ENCODE results near the gene PDE10A.
"Not testable (repeated sequence)": the region's sequence is repeated elsewhere in the genome, so short reads cannot be mapped to it uniquely, and the experiment has no call there.

Gene PDE10A

GRCh38 chr6:165486183-165487137 is 176.6 kb downstream of the PDE10A start:
- in situ Hi-C loops (cut with MboI; ENCODE audit: low sequenced_read_pairs) = no loop called here

- in situ Hi-C loops (cut with MboI; ENCODE audit: low sequenced_read_pairs) = no loop called here
Measured at GRCh38 chr6:165484178-165484889, 178.7 kb downstream of the PDE10A start.

DNA sequence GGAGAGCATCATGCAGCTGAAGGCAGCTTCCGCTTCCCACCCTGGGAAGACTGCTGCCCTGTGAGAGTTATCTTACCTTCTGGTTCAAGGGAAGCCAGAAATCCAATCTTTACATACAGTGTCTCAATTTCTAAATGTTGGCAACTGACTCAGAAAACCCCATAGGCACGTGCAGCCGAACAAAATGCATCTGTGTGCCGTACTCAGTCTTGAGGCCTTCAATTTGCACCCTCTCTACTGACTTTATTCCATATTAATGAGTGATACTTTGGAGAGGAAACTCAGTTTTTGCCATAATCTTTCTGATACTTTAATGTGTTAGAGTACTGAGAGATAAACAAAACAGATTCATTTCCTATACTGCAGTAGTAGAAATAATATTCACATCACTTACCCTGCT is 181.1 kb downstream of the PDE10A start:
- in situ Hi-C loops (cut with MboI; ENCODE audit: low sequenced_read_pairs) = no loop called here

- in situ Hi-C loops (cut with MboI; ENCODE audit: low sequenced_read_pairs) = no loop called here
Measured at GRCh38 chr6:165480916-165481315, 182.1 kb downstream of the PDE10A start.

- in situ Hi-C loops (cut with MboI; ENCODE audit: low sequenced_read_pairs) = no loop called here
Measured at GRCh38 chr6:165478581-165478980, 184.5 kb downstream of the PDE10A start.

DNA sequence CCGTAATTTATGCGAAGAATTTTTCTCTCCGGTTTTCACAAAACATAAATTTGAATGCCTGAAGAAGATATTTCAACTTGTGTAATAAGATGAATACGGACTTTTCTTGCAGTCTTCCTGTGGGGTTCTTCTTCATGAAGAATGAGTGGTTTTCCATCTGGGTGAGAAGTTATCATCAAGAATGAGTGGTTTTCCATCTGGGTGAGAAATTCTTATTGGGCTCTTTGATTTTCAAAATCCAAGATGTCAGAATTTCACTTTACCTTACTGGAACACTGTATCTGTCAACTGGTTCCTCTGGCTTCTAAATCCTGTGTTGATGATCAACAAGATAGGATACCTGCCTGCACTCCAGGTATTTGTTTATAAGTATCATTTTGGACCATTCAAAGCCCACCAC is 193.6 kb downstream of the PDE10A start:
- in situ Hi-C loops (cut with MboI; ENCODE audit: low sequenced_read_pairs) = no loop called here

DNA sequence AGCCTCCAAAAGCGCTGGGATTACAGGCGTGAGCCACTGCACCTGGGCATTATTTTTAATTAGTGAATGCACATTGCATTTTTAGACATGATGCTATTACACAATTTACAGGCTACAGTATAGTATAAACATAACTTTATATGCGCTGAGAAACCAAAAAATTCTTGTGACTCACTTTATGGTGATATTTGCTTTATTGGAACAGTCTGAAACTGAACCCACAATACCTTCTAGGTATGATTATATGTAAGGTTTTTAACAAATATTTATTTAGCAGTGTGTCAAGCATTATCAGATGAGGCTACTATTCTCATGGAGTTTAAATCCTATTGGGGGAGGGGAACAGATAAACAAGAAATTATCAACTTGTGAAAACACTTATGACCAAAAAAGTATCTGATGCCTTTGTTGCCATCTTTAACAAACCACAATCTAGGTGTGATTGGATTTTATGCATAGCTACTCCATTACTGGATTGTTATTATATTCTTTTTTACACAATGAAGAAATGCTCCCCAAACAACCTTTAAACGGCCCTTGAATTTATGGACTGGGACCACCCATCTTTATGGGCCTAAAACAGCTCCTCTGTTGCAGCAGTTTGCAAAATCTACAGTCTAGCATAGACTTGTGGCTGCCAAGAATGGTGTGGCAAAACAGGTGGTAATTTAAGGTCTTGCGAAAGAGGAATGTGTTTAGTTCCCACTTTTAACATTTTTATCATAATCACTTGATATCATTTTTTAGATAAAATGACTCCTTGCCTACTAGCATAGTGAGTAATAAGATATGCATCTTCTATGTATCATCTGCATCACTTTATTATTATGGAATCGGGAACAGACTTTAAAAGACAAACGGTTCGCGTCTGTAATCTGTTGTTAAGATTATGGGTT is 194.5 kb downstream of the PDE10A start:
- in situ Hi-C loops (cut with MboI; ENCODE audit: low sequenced_read_pairs) = no loop called here

GRCh38 chr6:165463499-165463898 is 199.5 kb downstream of the PDE10A start:
- in situ Hi-C loops (cut with MboI; ENCODE audit: low sequenced_read_pairs) = not testable (repeated sequence)

DNA sequence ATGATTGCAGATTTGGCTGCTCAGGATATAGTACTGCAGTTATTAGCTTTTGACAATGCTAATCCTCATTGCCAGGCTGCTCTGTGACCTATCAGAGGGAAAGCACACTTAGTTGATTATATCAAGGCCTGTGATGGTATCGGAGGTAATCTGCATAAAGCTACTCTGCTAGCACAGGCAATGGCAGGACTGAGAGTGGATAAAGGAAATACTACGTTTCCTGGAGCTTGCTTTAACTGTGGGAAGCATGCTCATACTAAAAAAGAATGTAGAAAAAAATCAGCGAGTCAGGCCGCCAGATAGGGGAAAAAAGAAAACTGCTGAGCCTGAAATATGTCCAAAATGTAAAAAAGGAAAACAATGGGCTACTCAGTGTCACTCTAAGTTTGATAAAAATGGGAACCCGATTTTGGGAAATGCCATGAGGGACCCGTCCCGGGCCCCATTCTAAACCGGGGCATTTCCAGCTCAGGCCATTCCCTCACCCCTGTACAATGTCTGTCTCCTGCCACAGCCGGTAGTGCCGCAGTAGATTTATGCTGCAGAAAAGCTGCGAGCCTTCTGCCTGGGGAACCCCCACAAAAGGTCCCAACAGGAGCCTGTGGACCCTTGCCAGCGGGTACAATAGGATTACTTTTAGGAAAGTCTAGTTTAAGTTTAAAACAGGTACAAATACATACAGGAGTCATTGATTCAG is 203.3 kb downstream of the PDE10A start:
- in situ Hi-C loops (cut with MboI; ENCODE audit: low sequenced_read_pairs) = not testable (repeated sequence)

- in situ Hi-C loops (cut with MboI; ENCODE audit: low sequenced_read_pairs) = no loop called here
Measured at GRCh38 chr6:165458134-165458533, 204.9 kb downstream of the PDE10A start.

DNA sequence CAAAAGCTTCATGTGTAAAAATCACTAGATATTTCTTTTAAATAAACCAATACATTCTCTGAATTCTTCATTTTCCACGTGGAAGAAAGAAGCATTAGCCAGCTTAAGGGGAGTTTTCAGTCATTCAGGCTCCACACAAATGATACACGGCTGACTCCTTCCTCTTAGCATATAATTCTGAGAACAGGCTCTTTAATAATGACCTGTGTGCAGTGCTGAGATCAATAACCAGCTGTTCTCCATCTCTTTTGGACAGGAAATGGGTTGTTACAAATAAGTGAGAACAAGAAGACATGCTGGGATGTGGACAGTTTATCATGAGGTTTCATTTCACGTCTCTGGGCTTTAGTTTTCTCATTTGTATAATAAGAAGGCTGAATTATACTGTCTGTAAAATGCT is 206.8 kb downstream of the PDE10A start:
- in situ Hi-C loops (cut with MboI; ENCODE audit: low sequenced_read_pairs) = no loop called here

DNA sequence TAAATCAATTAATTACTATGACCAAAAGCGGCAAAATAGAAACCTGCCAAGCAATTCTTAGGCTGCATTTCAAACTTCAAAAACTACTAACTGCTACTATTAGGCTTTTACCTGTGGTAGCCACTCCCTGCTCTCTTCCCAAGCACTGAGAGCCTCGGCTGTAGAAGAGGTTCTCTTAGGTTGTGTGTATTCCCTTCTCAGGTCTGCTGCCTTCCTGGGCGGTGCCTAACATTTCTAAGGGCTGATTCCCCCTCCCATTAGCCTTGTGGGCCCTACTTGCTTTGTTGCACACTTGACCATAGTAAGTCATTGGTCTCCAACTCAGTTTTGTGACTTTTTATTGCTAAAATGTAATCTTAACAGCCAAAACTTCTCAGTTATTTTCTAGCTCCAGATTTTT is 207.6 kb downstream of the PDE10A start:
- in situ Hi-C loops (cut with MboI; ENCODE audit: low sequenced_read_pairs) = no loop called here

GRCh38 chr6:165453395-165453794 is 209.6 kb downstream of the PDE10A start:
- in situ Hi-C loops (cut with MboI; ENCODE audit: low sequenced_read_pairs) = no loop called here

GRCh38 chr6:165451838-165452237 is 211.2 kb downstream of the PDE10A start:
- in situ Hi-C loops (cut with MboI; ENCODE audit: low sequenced_read_pairs) = no loop called here

GRCh38 chr6:165448210-165448609 is 214.8 kb downstream of the PDE10A start:
- in situ Hi-C loops (cut with MboI; ENCODE audit: low sequenced_read_pairs) = no loop called here

- in situ Hi-C loops (cut with MboI; ENCODE audit: low sequenced_read_pairs) = no loop called here
Measured at GRCh38 chr6:165447141-165447540, 215.9 kb downstream of the PDE10A start.

DNA sequence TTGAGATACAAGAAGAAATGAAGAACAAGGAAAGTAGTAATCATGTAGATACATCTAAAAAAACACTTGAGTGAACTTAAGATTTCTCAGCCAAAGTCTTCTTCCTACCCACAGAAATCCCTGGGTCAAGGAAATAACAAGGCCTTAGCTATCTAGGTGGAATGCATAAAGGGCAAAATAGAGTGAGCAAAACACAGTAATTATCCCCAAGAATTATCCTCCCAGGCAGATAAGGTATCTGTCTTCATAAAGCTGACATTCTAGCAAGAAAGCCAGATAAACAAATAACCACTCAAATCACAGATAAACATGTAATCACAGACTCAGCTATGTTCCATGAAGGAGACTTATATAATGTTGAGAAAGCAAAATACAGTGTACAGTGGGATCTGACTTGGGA is 216.7 kb downstream of the PDE10A start:
- in situ Hi-C loops (cut with MboI; ENCODE audit: low sequenced_read_pairs) = no loop called here

DNA sequence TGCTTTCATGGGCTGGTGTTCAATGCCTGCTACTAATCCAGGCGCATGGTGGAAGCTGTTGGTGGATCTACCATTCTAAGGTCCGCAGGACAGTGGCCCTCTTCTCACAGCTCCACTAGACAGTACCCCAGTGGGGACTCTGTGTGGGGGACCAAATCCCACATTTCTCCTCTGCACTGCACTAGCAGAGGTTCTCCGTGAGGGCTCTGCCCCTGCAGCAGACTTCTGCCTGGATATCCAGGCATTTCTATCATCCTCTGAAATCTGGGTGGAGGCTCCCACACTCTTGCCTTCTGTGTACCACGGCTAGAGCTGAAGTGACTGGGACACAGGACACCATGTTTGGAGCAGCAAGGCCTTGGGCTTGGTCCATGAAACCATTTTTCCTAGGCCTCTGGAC is 219.6 kb downstream of the PDE10A start:
- in situ Hi-C loops (cut with MboI; ENCODE audit: low sequenced_read_pairs) = no loop called here

DNA sequence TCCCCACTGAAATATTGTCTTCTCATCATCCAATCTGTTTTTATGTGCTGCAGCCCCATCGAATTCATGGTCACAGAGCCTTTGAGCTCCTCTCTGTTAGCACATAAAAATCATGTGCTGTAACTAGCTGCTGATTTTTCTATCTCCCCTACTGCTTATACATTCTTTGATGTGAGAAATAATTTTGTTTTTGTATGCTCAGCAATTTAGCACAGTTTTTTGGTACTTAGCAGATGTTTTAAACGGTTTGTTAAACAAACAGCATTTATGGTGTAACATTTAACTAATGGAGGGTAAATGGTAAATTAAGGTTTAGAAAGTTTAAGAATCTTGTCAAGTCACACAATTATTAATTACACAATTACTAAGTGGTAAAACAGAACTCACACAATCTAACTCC is 221.9 kb downstream of the PDE10A start:
- in situ Hi-C loops (cut with MboI; ENCODE audit: low sequenced_read_pairs) = no loop called here

DNA sequence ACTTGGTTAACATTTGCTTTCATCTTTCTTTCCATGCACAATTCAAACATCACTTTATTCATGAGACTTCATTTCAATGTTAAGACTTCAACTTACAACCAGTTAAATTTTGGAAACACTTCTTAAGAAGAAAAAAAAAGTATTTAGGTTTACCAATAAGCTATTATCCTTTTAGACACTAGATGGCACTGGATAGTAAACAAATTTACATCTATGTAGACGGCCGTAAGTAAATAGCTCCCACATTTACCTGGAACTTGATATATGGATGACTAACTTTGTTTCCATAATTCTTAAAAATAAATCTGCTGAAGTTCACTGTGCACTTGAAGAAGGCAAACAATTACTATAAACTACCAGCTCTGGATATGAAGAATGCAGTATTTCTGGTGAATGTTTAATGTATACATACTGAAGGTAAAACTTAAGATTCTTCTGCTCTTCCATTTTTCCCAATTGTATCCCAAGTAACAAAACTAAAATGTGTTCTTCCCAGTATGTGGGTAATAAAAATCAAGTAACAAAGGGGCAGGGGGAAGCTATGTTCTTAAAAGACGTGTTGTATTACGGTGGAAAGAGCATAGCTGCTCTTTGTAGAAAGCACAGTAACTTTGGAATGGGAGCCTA is 223.0 kb downstream of the PDE10A start:
- in situ Hi-C loops (cut with MboI; ENCODE audit: low sequenced_read_pairs) = no loop called here

All from HL-60/S4 treated with phorbol 12-myristate 13-acetate at 8.2 ng/mL for 4 days and 3 days (cell line).